Mesenchymal stem cell (in vitro differentiated cells and primary cell): ENCODE data around the gene ADRM1.
A peak's percentile ranks its signal among the peaks of the same experiment; 100 is the strongest.

Experiments used
- DNase-seq: peaks from one replicate; pipeline ENCODE4 v3.0.0-alpha.2; 2013
- H2AFZ ChIP-seq: one replicate; pipeline ENCODE4 v1.6.1; 2013; ENCODE audit warnings: low read depth, mild to moderate bottlenecking, control low read depth, inconsistent platforms, low read length, moderate library complexity
- H2AK5ac ChIP-seq: 2 replicates; pipeline ENCODE4 v1.6.1; 2013; ENCODE audit warnings: low read length, moderate library complexity, mild to moderate bottlenecking, inconsistent platforms; ENCODE audit not compliant: severe bottlenecking
- H2BK120ac ChIP-seq: one replicate; pipeline ENCODE4 v1.6.1; 2013; ENCODE audit warnings: low read depth, mild to moderate bottlenecking, inconsistent platforms, low read length, moderate library complexity
- H2BK12ac ChIP-seq, 2 experiments: one replicate each; pipeline ENCODE4 v1.6.1; 2013; ENCODE audit warnings: inconsistent platforms in 2 of 2, low read length in 2 of 2, mild to moderate bottlenecking in 2 of 2, moderate library complexity in 2 of 2, control low read depth in 1 of 2
- H2BK15ac ChIP-seq: one replicate; pipeline ENCODE4 v1.6.1; 2013; ENCODE audit warnings: mild to moderate bottlenecking, low read depth, inconsistent platforms; ENCODE audit not compliant: poor library complexity, severe bottlenecking
- H2BK5ac ChIP-seq: 2 replicates; pipeline ENCODE4 v1.6.1; 2013; ENCODE audit warnings: low read depth, mild to moderate bottlenecking, low read length, control low read depth, inconsistent platforms; ENCODE audit not compliant: poor library complexity, severe bottlenecking
- H3K14ac ChIP-seq, 2 experiments: one replicate each; pipeline ENCODE4 v1.6.1; 2013; ENCODE audit warnings: inconsistent platforms in 2 of 2, low read length in 2 of 2, control low read depth in 1 of 2, mild to moderate bottlenecking in 1 of 2, moderate library complexity in 1 of 2
- H3K18ac ChIP-seq, 2 experiments: one replicate each; pipeline ENCODE4 v1.6.1; 2013; ENCODE audit warnings: inconsistent platforms in 2 of 2, low read length in 2 of 2, control low read depth in 1 of 2, low read depth in 1 of 2, mild to moderate bottlenecking in 1 of 2
- H3K23ac ChIP-seq, 2 experiments: one replicate each; pipeline ENCODE4 v1.6.1; 2013; ENCODE audit warnings: inconsistent platforms in 2 of 2, low read length in 2 of 2, mild to moderate bottlenecking in 2 of 2, moderate library complexity in 2 of 2, control low read depth in 1 of 2
- H3K27ac ChIP-seq: 2 replicates; pipeline ENCODE4 v1.5.1; 2013; ENCODE audit warnings: mild to moderate bottlenecking, moderate library complexity, low read length, control low read depth, inconsistent platforms; ENCODE audit not compliant: poor library complexity, severe bottlenecking
- H3K27me3 ChIP-seq, 2 experiments: 2 replicates each; pipeline versions ENCODE4 v1.6.1 to v1.7.0; 2013; ENCODE audit warnings: low read length in 2 of 2, mild to moderate bottlenecking in 2 of 2, moderate library complexity in 2 of 2, control low read depth in 1 of 2, inconsistent platforms in 1 of 2; ENCODE audit not compliant: control insufficient read depth in 1 of 2, insufficient read depth in 1 of 2
- H3K36me3 ChIP-seq, 2 experiments: 2 replicates each; pipeline versions ENCODE4 v1.6.1 to v1.7.0; 2013; ENCODE audit warnings: low read length in 2 of 2, control low read depth in 1 of 2, inconsistent platforms in 1 of 2, low read depth in 1 of 2, mild to moderate bottlenecking in 1 of 2; ENCODE audit not compliant: insufficient read depth in 2 of 2, control insufficient read depth in 1 of 2
- H3K4ac ChIP-seq, 2 experiments: one replicate each; pipeline ENCODE4 v1.6.1; 2013; ENCODE audit warnings: inconsistent platforms in 2 of 2, low read length in 2 of 2, mild to moderate bottlenecking in 2 of 2, moderate library complexity in 2 of 2, control low read depth in 1 of 2, low read depth in 1 of 2
- H3K4me1 ChIP-seq: 2 replicates; pipeline ENCODE4 v1.6.1; 2013; ENCODE audit warnings: low read depth, low read length, control low read depth; ENCODE audit not compliant: control insufficient read depth, insufficient read depth
- H3K4me2 ChIP-seq: 2 replicates; pipeline ENCODE4 v1.6.1; 2013; ENCODE audit warnings: low read length, mild to moderate bottlenecking, inconsistent platforms; ENCODE audit not compliant: poor library complexity, severe bottlenecking
- H3K4me3 ChIP-seq, 2 experiments: 2 replicates each; pipeline versions ENCODE4 v1.5.1 to v1.7.0; 2013; ENCODE audit warnings: low read length in 2 of 2, mild to moderate bottlenecking in 2 of 2, control low read depth in 1 of 2, low read depth in 1 of 2; ENCODE audit not compliant: insufficient read depth in 1 of 2
- H3K79me1 ChIP-seq: replicated peaks from 2 replicates; pipeline ENCODE4 v1.6.1; 2013; ENCODE audit warnings: mild to moderate bottlenecking, control low read depth, low read length, inconsistent platforms; ENCODE audit not compliant: poor library complexity, severe bottlenecking
- H3K9ac ChIP-seq: 2 replicates; pipeline ENCODE4 v1.7.0; 2013; ENCODE audit warnings: mild to moderate bottlenecking, low read length, moderate library complexity
- H3K9me3 ChIP-seq: 2 replicates; pipeline ENCODE4 v1.7.0; 2013; ENCODE audit warnings: mild to moderate bottlenecking, low read length; ENCODE audit not compliant: control insufficient read depth
- H4K8ac ChIP-seq: one replicate; pipeline ENCODE4 v1.6.1; 2013; ENCODE audit warnings: inconsistent platforms, mild to moderate bottlenecking, low read length, moderate library complexity
- H4K91ac ChIP-seq: one replicate; pipeline ENCODE4 v1.6.1; 2013; ENCODE audit warnings: mild to moderate bottlenecking, low read length, inconsistent platforms
- WGBS: methylation state at CpG from one replicate; pipeline ENCODE4 v1.1.7; 2013; ENCODE audit warnings: mixed read lengths; 5-methylcytosine and 5-hydroxymethylcytosine counted together

Gene ADRM1

DNA sequence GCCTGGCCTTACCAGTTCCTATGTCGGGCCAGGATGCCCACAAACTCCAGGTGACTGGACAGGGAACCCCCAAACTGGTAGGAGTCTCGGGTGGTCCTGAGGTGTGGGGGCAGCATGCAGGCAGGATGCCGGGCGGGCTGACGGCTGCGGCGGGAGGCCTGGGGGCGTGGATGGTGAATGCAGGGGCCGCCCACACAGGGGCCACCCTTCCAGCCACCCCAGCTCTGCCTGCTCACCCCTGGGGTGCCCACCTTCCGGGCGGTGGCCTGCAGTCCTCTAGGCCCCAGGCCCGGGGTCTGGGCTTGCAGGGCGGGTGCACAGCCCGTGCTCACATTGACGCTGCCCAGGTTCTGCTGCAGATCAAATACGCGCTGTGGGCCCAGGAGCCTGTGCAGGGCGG, 8.4 kb downstream of the ADRM1 start:
- no peak overlapping the region for H3K18ac ChIP-seq
- no peak overlapping the region for H2AK5ac ChIP-seq
- H3K4me2 ChIP-seq = no peak overlapping the region
- peaks cover 21% of the 10 kb centered on the region for H3K4me1 ChIP-seq
- H3K4ac ChIP-seq = no peak overlapping the region
- no peak overlapping the region for H2BK120ac ChIP-seq
- WGBS = 94% methylated on average over 17 of the region's 18 CpGs
- no peak overlapping the region for H2BK12ac ChIP-seq
- no peak overlapping the region for H3K14ac ChIP-seq
- DNase-seq = no peak
- no peak overlapping the region for H3K4me3 ChIP-seq
- no peak overlapping the region for H4K8ac ChIP-seq
- H3K9ac ChIP-seq = no peak overlapping the region
- peaks cover 57 to 99% of the 10 kb centered on the region in 2 experiments for H3K36me3 ChIP-seq
- H4K91ac ChIP-seq = no peak overlapping the region
- no peaks in the 10 kb centered on the region for H3K27me3 ChIP-seq
- H3K79me1 ChIP-seq = peaks cover 28% of the 10 kb centered on the region
- H3K23ac ChIP-seq = no peak overlapping the region
- no peak overlapping the region for H2AFZ ChIP-seq
- H3K9me3 ChIP-seq = no peaks in the 10 kb centered on the region
- no peak overlapping the region for H2BK15ac ChIP-seq
- H2BK5ac ChIP-seq = no peak overlapping the region
- H3K27ac ChIP-seq = no peak overlapping the region

DNA sequence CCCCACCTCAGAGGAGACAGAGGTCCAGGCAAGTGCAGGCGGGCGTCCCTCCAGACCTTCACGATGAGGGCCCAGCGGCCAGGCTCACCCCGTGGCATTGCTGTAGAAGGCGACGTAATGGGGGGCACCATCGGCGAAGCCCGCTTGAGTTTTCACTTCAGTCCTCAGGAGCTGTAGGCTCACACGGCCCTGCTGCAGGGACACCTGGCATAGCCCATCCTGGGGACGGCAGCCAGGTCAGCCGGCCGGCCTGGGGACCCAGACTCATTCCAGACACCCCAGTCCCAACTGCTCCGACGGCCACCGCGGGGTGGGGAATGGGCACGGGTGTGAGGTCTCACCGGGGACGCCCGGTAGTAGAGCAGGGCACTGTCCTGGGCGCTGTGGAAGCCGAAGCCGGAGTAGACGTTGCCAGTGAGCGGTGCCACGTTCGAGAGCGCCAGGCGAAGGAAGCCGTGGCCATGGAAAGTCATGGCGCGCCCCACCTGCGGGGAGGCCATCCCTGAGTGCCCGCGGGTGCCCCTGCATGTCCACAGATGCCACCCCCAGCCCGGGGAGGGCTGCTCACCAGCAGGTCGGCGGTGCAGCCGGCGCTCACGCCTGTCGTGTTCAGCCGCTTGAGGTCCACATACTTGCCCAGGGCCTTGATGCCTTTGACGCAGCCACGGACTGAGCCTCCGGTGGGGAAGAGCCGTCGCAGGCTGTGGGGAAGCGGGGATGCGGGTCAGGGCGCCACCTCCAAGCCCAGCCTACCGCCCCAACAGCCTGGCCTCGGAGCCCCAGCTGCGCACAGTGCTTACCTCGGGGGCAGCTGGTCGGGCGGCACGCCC, 9.2 kb downstream of the ADRM1 start:
- Histone ChIP-seq H4K8ac (no peak overlapping the region), H2BK5ac (no peak overlapping the region), H3K18ac (no peak overlapping the region), H3K4me3 (no peak overlapping the region), H2BK120ac (no peak overlapping the region), H3K9me3 (no peaks in the 10 kb centered on the region), H3K4me2 (no peak overlapping the region), H4K91ac (no peak overlapping the region), H3K23ac (no peak overlapping the region), H3K79me1 (peaks cover 28% of the 10 kb centered on the region), H3K14ac (no peak overlapping the region), H3K27ac (no peak overlapping the region), H2AFZ (no peak overlapping the region), H3K4me1 (peaks cover 18% of the 10 kb centered on the region), H2BK12ac (no peak overlapping the region), H3K36me3 (peaks cover 51 to 99% of the 10 kb centered on the region in 2 experiments), H2BK15ac (no peak overlapping the region), H3K4ac (no peak overlapping the region), H3K27me3 (no peaks in the 10 kb centered on the region), H3K9ac (no peak overlapping the region), H2AK5ac (no peak overlapping the region)
- no peak for DNase-seq
- WGBS = 98% methylated on average over 59 of the region's 60 CpGs

DNA sequence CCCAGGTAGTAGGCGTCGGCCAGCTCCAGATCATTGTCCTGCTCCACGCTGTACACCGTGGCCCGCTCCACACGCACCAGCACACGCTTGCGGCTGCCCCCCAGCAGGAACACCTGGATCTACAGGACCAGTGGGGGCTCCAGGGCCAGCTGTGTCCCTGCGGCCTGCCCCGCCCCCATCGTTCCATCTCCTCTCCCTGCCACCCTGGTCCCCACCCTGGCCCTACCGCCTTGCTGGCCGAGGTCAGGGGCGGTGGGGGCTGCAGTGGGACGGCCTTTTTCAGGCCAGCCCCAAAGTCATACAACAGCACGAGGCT, 9.8 kb downstream of the ADRM1 start:
- Histone ChIP-seq H3K14ac (no peak overlapping the region), H3K18ac (no peak overlapping the region), H4K8ac (no peak overlapping the region), H3K9ac (no peak overlapping the region), H3K23ac (no peak overlapping the region), H2BK12ac (no peak overlapping the region), H2AK5ac (no peak overlapping the region), H3K9me3 (no peaks in the 10 kb centered on the region), H2BK5ac (no peak overlapping the region), H3K27me3 (no peaks in the 10 kb centered on the region), H4K91ac (no peak overlapping the region), H3K79me1 (peaks cover 28% of the 10 kb centered on the region), H2AFZ (no peak overlapping the region), H3K4me2 (no peak overlapping the region), H3K4me1 (peaks cover 12% of the 10 kb centered on the region), H3K27ac (no peak overlapping the region), H3K4me3 (peak overlapping the region in 1 of 2 experiments; percentile 27), H2BK120ac (no peak overlapping the region), H3K4ac (no peak overlapping the region), H2BK15ac (no peak overlapping the region), H3K36me3 (peaks cover 51 to 99% of the 10 kb centered on the region in 2 experiments)
- DNase-seq = no peak
- WGBS = 95% methylated on average over 16 of the region's 16 CpGs

GRCh38 chr20:62313021-62313420, 10.2 kb downstream of the ADRM1 start:
- Histone ChIP-seq H3K27ac (no peak overlapping the region), H2AK5ac (no peak overlapping the region)
- WGBS = 96% methylated on average over 26 of the region's 26 CpGs

More at GRCh38 chr20:62313021-62313420, 10.2 kb downstream of the ADRM1 start:
- Histone ChIP-seq H3K9me3 (no peaks in the 10 kb centered on the region), H4K8ac (no peak overlapping the region), H3K14ac (no peak overlapping the region), H3K9ac (no peak overlapping the region), H2BK15ac (no peak overlapping the region), H2BK5ac (no peak overlapping the region), H3K4me1 (peaks cover 9% of the 10 kb centered on the region), H3K27me3 (no peaks in the 10 kb centered on the region), H2AFZ (no peak overlapping the region), H3K18ac (no peak overlapping the region), H2BK120ac (no peak overlapping the region), H3K23ac (no peak overlapping the region), H3K4me2 (no peak overlapping the region), H3K79me1 (peaks cover 28% of the 10 kb centered on the region), H3K36me3 (peaks cover 47 to 96% of the 10 kb centered on the region in 2 experiments), H3K4me3 (no peak overlapping the region), H3K4ac (no peak overlapping the region), H2BK12ac (no peak overlapping the region), H4K91ac (no peak overlapping the region)
- no peak for DNase-seq
